ENCODE data around the gene GATD1. TPM values are rescaled to one million over a fixed set of nuclear protein-coding genes. Genes with fewer than 3 reads are reported as not detected.

GATD1 gene
- polyA plus RNA-seq, 2 of the 4 experiments (the other 2 are of a cell fraction): 14.5 to 43.1 TPM

DNA sequence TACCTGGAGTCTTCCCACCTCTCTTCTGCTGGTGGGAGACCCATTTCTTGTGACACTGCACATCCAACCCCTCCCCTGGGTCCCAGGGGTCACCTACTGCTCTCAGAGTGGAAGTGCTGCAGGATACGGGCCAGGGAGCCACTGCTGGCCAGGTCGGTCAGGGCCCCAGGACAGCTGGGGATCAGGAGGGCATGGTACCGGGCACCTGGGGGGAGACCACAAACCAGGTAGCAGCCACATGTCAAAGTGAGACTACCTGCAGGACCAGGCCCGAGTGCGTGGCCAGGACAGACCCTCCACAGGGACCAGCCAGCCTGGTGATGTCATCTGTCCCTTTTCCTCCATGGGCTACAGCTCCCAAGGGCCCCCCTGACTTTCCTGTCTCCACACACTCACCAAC is 3.9 kb downstream of the GATD1 start:
- FAIRE-seq (no peak), DNase-seq (ENCODE audit: low read depth in 1 of 2, low spot score in 1 of 2) (no peak), ATAC-seq (no peak)
- TF ChIP-seq, protein P1, sequence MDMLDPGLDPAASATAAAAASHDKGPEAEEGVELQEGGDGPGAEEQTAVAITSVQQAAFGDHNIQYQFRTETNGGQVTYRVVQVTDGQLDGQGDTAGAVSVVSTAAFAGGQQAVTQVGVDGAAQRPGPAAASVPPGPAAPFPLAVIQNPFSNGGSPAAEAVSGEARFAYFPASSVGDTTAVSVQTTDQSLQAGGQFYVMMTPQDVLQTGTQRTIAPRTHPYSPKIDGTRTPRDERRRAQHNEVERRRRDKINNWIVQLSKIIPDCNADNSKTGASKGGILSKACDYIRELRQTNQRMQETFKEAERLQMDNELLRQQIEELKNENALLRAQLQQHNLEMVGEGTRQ (IDR thresholded peaks at IDR 0.05): no peak
- TF ChIP-seq RNF2 (IDR thresholded peaks at IDR 0.05; ENCODE audit: borderline replicate concordance, low read depth): no peak
- TF ChIP-seq TP53 (CRISPR knock-in tag; IDR thresholded peaks at IDR 0.05): no peak
- TF ChIP-seq HOXA7 (CRISPR knock-in tag; IDR thresholded peaks at IDR 0.05): no peak
- no peak for TF ChIP-seq NR3C1 (IDR thresholded peaks at IDR 0.05)
- TF ChIP-seq POLR2AphosphoS2 (conservative IDR thresholded peaks at IDR 0.05; ENCODE audit: low read length): no peak
- TF ChIP-seq CEBPB (IDR thresholded peaks at IDR 0.05): no peak
- no peak for TF ChIP-seq ZC3H11A (IDR thresholded peaks at IDR 0.05)
- TF ChIP-seq CBX8 (IDR thresholded peaks at IDR 0.05): no peak
- TF ChIP-seq GATA3 (IDR thresholded peaks at IDR 0.05; ENCODE audit: borderline replicate concordance): no peak
- no peak for TF ChIP-seq ZNF302 (CRISPR knock-in tag; IDR thresholded peaks at IDR 0.05)
- ChIA-PET POLR2A (no interaction called here), CTCF (interaction anchor here (0.6 to 1.5 kb wide), 3 partner anchors 10 to 87 kb away, joined by 3 to 5 read pairs (median 4); no protein-coding TSS in a partner anchor)
- Histone ChIP-seq H3K27ac (peak overlapping the region in 1 of 2 experiments; percentile 35; a peak in 1 of 6 replicates), H3K4me3 (no peak overlapping the region), H3K4me1 (peaks cover 40% of the 10 kb centered on the region), H3K4me2 (no peak overlapping the region), H3K9me3 (no peaks in the 10 kb centered on the region)
- 93% methylated on average over 4 of the region's 5 CpGs for WGBS (ENCODE audit: missing lambda C conversion rate)

DNA sequence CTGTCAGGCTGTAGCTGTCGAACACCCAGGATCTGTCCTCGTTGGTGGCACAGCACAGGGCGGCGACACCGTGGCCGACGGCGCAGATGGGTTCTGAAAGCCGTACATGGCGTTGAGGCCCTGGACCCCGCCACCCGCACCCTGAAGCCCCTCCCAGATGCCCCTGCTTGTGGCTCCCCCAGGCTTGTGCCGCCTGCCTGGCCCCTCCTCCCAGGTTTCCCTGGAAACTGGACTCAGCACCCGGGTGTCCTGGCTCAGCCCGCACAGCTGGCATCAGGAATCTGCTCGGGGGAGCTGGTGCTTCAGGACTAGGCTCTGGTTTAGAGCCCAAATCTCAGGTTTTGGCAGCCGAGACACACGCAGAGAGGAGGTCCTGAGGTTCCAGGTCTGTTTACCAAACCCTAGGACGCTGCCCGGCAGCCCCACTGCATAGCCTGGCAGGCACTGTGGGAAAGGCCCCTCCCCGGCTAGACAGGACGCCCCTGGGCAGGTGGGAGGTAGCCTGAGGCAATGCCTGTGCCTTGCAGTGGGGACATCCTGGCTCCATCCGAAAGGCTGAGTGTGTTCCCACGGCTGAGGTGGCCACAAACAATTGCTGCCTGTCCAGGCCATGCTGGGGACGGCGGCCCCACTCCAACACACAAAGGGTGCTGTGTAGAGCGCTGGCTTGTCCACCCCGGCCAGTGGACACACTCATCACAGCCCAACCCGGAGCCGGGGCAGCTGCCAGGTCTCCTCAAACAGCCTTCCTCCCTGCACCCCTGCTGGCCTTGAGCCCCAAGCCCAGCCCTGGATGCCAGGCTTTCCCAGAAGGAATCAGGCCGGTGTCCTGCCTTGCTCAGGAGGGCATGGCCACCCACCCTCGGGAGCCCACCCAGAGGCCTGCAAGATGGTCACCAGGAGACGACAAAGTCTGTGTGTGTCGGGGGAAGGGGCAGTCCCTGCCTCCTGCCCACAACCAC is 4.6 kb downstream of the GATD1 start:
- Histone ChIP-seq H3K27ac (peak overlapping the region in 1 of 2 experiments; percentile 35; a peak in 2 of 6 replicates), H3K4me1 (peaks cover 36% of the 10 kb centered on the region), H3K9me3 (no peaks in the 10 kb centered on the region), H3K4me3 (no peak overlapping the region), H3K4me2 (no peak overlapping the region)
- CTCF ChIA-PET: interaction anchor here (0.8 to 2.7 kb wide), 4 partner anchors 9 to 24 kb away, joined by 3 to 14 read pairs (median 4); no protein-coding TSS in a partner anchor
- WGBS (ENCODE audit: missing lambda C conversion rate): 80% methylated on average over 20 of the region's 34 CpGs
- no peak for FAIRE-seq
- no peak for DNase-seq (ENCODE audit: low read depth in 1 of 2, low spot score in 1 of 2)
- no peak for ATAC-seq
- TF ChIP-seq SREBF2 (IDR thresholded peaks at IDR 0.05) (no peak), TFCP2L1 (CRISPR knock-in tag; IDR thresholded peaks at IDR 0.05) (no peak), HOXB5 (CRISPR knock-in tag; IDR thresholded peaks at IDR 0.05) (no peak), FOSB (CRISPR knock-in tag; IDR thresholded peaks at IDR 0.05) (no peak), ZFP36 (IDR thresholded peaks at IDR 0.05; ENCODE audit: borderline replicate concordance, partially characterized antibody) (no peak), FOSL2 (IDR thresholded peaks at IDR 0.05) (no peak), FOSL2 (CRISPR knock-in tag; IDR thresholded peaks at IDR 0.05) (no peak), HDAC2 (IDR thresholded peaks at IDR 0.05) (no peak), RCOR1 (IDR thresholded peaks at IDR 0.05; ENCODE audit: low read depth, low read length) (no peak), MYC (IDR thresholded peaks at IDR 0.05; ENCODE audit: borderline replicate concordance, low read length) (no peak)
- TF ChIP-seq, protein P2, sequence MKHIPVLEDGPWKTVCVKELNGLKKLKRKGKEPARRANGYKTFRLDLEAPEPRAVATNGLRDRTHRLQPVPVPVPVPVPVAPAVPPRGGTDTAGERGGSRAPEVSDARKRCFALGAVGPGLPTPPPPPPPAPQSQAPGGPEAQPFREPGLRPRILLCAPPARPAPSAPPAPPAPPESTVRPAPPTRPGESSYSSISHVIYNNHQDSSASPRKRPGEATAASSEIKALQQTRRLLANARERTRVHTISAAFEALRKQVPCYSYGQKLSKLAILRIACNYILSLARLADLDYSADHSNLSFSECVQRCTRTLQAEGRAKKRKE (CRISPR knock-in tag; IDR thresholded peaks at IDR 0.05; ENCODE audit: low read depth): no peak
- TF ChIP-seq, protein P1 (IDR thresholded peaks at IDR 0.05): no peak
- POLR2A ChIA-PET: interaction anchor here (0.6 kb wide), 1 partner anchor 34 kb away, joined by 4 read pairs; no protein-coding TSS in a partner anchor

Data from A549 (cell line).